Adrenal gland (tissue), 5 donors: ENCODE measurements around the gene RAX2.

Experiments used
- POLR2A ChIP-seq, 2 donors: fragments of 450-650 bp; IDR thresholded peaks; one replicate each; pipeline ENCODE4 v1.6.1; 2017; ENCODE audit warnings: antibody characterized with exemption in 2 of 2, mild to moderate bottlenecking in 2 of 2, moderate library complexity in 1 of 2
- TF ChIP-seq, protein P1 (sequence below), 6 experiments: fragments of 450-650 bp in 4 of 6; fragments of 200-600 bp in 2 of 6; sonication (generic) in 1 of 6; IDR thresholded peaks; 1 replicate in 5 of 6; 2 replicates in 1 of 6; pipeline versions ENCODE4 v1.5.1 to v1.8.0; 2016 to 2021; ENCODE audit warnings: antibody characterized with exemption in 6 of 6, mild to moderate bottlenecking in 2 of 6, moderate library complexity in 1 of 6
- donor health status: DM: no; HTN: no; CAD: no.

GRCh38 chr19:3780786-3781304 lies 8.8 kb upstream of the RAX2 start:
- TF ChIP-seq, protein P1, sequence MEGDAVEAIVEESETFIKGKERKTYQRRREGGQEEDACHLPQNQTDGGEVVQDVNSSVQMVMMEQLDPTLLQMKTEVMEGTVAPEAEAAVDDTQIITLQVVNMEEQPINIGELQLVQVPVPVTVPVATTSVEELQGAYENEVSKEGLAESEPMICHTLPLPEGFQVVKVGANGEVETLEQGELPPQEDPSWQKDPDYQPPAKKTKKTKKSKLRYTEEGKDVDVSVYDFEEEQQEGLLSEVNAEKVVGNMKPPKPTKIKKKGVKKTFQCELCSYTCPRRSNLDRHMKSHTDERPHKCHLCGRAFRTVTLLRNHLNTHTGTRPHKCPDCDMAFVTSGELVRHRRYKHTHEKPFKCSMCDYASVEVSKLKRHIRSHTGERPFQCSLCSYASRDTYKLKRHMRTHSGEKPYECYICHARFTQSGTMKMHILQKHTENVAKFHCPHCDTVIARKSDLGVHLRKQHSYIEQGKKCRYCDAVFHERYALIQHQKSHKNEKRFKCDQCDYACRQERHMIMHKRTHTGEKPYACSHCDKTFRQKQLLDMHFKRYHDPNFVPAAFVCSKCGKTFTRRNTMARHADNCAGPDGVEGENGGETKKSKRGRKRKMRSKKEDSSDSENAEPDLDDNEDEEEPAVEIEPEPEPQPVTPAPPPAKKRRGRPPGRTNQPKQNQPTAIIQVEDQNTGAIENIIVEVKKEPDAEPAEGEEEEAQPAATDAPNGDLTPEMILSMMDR (IDR thresholded peaks at IDR 0.05): no peak
- TF ChIP-seq POLR2A (IDR thresholded peaks at IDR 0.05): no peak
